ENCODE results near the gene ZBTB49.

DNA sequence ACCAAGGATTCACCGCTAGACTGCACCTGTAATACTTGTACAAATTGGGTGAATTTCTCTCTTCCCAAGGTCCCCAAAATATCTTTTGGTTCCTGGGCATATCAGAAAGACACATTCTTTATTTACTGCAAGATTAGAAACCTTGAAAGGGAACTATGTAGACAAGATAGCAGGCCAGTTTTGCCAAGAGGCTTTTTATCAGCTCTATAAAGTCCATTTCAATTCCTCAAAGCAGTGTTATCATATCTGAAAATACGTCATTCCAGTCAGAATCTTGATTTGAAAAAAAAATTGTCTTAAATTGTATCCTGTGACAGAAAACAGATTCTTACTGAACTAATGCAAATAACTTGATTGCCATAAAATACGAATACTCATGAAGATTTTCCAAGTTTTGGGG, 59.8 kb downstream of the ZBTB49 start:
- no peak for TF ChIP-seq KLF9 (tag by site-specific recombination; IDR thresholded peaks at IDR 0.05; ENCODE audit: low read depth)
- no peak for TF ChIP-seq ZBTB8A (tag by site-specific recombination; IDR thresholded peaks at IDR 0.05)
- no peak for TF ChIP-seq ZNF768 (tag by site-specific recombination; IDR thresholded peaks at IDR 0.05)
- no peak for TF ChIP-seq ZNF37A (tag by site-specific recombination; IDR thresholded peaks at IDR 0.05)
- TF ChIP-seq ZNF621 (tag by site-specific recombination; IDR thresholded peaks at IDR 0.05), result no peak
- TF ChIP-seq ZNF624 (tag by site-specific recombination; IDR thresholded peaks at IDR 0.05), result no peak
- TF ChIP-seq, protein P1, sequence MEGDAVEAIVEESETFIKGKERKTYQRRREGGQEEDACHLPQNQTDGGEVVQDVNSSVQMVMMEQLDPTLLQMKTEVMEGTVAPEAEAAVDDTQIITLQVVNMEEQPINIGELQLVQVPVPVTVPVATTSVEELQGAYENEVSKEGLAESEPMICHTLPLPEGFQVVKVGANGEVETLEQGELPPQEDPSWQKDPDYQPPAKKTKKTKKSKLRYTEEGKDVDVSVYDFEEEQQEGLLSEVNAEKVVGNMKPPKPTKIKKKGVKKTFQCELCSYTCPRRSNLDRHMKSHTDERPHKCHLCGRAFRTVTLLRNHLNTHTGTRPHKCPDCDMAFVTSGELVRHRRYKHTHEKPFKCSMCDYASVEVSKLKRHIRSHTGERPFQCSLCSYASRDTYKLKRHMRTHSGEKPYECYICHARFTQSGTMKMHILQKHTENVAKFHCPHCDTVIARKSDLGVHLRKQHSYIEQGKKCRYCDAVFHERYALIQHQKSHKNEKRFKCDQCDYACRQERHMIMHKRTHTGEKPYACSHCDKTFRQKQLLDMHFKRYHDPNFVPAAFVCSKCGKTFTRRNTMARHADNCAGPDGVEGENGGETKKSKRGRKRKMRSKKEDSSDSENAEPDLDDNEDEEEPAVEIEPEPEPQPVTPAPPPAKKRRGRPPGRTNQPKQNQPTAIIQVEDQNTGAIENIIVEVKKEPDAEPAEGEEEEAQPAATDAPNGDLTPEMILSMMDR (tag by site-specific recombination; IDR thresholded peaks at IDR 0.05), result no peak
- TF ChIP-seq ZFP41 (tag by site-specific recombination; IDR thresholded peaks at IDR 0.05; ENCODE audit: borderline replicate concordance), result no peak
- TF ChIP-seq, protein P2, sequence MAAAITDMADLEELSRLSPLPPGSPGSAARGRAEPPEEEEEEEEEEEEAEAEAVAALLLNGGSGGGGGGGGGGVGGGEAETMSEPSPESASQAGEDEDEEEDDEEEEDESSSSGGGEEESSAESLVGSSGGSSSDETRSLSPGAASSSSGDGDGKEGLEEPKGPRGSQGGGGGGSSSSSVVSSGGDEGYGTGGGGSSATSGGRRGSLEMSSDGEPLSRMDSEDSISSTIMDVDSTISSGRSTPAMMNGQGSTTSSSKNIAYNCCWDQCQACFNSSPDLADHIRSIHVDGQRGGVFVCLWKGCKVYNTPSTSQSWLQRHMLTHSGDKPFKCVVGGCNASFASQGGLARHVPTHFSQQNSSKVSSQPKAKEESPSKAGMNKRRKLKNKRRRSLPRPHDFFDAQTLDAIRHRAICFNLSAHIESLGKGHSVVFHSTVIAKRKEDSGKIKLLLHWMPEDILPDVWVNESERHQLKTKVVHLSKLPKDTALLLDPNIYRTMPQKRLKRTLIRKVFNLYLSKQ (tag by site-specific recombination; IDR thresholded peaks at IDR 0.05; ENCODE audit: borderline replicate concordance), result no peak
- TF ChIP-seq, protein P3, sequence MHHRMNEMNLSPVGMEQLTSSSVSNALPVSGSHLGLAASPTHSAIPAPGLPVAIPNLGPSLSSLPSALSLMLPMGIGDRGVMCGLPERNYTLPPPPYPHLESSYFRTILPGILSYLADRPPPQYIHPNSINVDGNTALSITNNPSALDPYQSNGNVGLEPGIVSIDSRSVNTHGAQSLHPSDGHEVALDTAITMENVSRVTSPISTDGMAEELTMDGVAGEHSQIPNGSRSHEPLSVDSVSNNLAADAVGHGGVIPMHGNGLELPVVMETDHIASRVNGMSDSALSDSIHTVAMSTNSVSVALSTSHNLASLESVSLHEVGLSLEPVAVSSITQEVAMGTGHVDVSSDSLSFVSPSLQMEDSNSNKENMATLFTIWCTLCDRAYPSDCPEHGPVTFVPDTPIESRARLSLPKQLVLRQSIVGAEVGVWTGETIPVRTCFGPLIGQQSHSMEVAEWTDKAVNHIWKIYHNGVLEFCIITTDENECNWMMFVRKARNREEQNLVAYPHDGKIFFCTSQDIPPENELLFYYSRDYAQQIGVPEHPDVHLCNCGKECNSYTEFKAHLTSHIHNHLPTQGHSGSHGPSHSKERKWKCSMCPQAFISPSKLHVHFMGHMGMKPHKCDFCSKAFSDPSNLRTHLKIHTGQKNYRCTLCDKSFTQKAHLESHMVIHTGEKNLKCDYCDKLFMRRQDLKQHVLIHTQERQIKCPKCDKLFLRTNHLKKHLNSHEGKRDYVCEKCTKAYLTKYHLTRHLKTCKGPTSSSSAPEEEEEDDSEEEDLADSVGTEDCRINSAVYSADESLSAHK (tag by site-specific recombination; IDR thresholded peaks at IDR 0.05), result no peak
- TF ChIP-seq, protein P4, sequence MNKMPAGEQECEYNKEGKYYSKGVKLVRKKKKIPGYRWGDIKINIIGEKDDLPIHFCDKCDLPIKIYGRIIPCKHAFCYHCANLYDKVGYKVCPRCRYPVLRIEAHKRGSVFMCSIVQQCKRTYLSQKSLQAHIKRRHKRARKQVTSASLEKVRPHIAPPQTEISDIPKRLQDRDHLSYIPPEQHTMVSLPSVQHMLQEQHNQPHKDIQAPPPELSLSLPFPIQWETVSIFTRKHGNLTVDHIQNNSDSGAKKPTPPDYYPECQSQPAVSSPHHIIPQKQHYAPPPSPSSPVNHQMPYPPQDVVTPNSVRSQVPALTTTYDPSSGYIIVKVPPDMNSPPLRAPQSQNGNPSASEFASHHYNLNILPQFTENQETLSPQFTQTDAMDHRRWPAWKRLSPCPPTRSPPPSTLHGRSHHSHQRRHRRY (tag by site-specific recombination; IDR thresholded peaks at IDR 0.05), result no peak
- TF ChIP-seq, protein P5, sequence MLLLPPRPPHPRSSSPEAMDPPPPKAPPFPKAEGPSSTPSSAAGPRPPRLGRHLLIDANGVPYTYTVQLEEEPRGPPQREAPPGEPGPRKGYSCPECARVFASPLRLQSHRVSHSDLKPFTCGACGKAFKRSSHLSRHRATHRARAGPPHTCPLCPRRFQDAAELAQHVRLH (tag by site-specific recombination; IDR thresholded peaks at IDR 0.05), result no peak
- TF ChIP-seq SETDB1 (IDR thresholded peaks at IDR 0.05; ENCODE audit: insufficient read length, low read length), result no peak
